CD14-positive monocyte (primary cell): Measurements from ENCODE around the gene TRPC1. TPM values are rescaled to one million over a fixed set of nuclear protein-coding genes. Genes with fewer than 3 reads are reported as not detected.

Experiments used
- DNase-seq, 3 donors: peaks; one replicate each; pipeline ENCODE4 v3.0.0-alpha.2; 2011 to 2022
- H2AFZ ChIP-seq: 2 replicates; pipeline ENCODE4 v1.6.0; 2012; ENCODE audit warnings: mild to moderate bottlenecking, low read depth, low read length, inconsistent platforms; ENCODE audit not compliant: insufficient read depth, poor library complexity, severe bottlenecking
- H3K27ac ChIP-seq, 2 donors: 1 replicate in 1 of 2; 2 replicates in 1 of 2; pipeline ENCODE4 v1.5.1; 2012 to 2013; ENCODE audit warnings: low read length in 2 of 2, control low read depth in 1 of 2, inconsistent platforms in 1 of 2, low read depth in 1 of 2, mild to moderate bottlenecking in 1 of 2
- H3K27me3 ChIP-seq, 2 donors: one replicate each; pipeline versions ENCODE4 v1.6.0 to v1.6.1; 2011 to 2013; ENCODE audit warnings: low read length in 2 of 2; ENCODE audit not compliant: control insufficient read depth in 2 of 2, insufficient read depth in 2 of 2
- H3K36me3 ChIP-seq, 2 donors: replicated peaks in 1 of 2; 1 replicate in 1 of 2; 2 replicates in 1 of 2; pipeline versions ENCODE4 v1.5.1 to v1.6.1; 2012 to 2013; ENCODE audit warnings: low read length in 2 of 2, control low read depth in 1 of 2, inconsistent platforms in 1 of 2, mild to moderate bottlenecking in 1 of 2; ENCODE audit not compliant: insufficient read depth in 2 of 2, control insufficient read depth in 1 of 2
- H3K4me1 ChIP-seq, 2 donors: 1 replicate in 1 of 2; 2 replicates in 1 of 2; pipeline versions ENCODE4 v1.5.1 to v1.6.1; 2012 to 2013; ENCODE audit warnings: low read length in 2 of 2, control low read depth in 1 of 2, inconsistent platforms in 1 of 2, mild to moderate bottlenecking in 1 of 2, moderate library complexity in 1 of 2; ENCODE audit not compliant: insufficient read depth in 2 of 2, control insufficient read depth in 1 of 2
- H3K4me2 ChIP-seq: replicated peaks from 2 replicates; pipeline ENCODE3; 2012; ENCODE audit warnings: low read length, moderate library complexity, mild to moderate bottlenecking; ENCODE audit not compliant: poor library complexity, severe bottlenecking; ENCODE audit errors: extremely low read depth
- H3K4me3 ChIP-seq, 3 experiments: fragments of 200-600 bp in 1 of 3; sonication (generic) in 1 of 3; replicated peaks in 1 of 3; 1 replicate in 2 of 3; 2 replicates in 1 of 3; pipeline ENCODE4 v1.5.1; 2011 to 2013; ENCODE audit warnings: low read length in 3 of 3, mild to moderate bottlenecking in 3 of 3, control low read depth in 2 of 3, low read depth in 2 of 3, inconsistent platforms in 1 of 3, moderate library complexity in 1 of 3
- H3K79me2 ChIP-seq: 2 replicates; pipeline ENCODE4 v1.6.0; 2012; ENCODE audit warnings: mild to moderate bottlenecking, control low read depth, inconsistent platforms, low read length, moderate library complexity; ENCODE audit not compliant: insufficient read depth
- H3K9ac ChIP-seq: 2 replicates; pipeline ENCODE4 v1.6.0; 2017; ENCODE audit warnings: low read length, mild to moderate bottlenecking; ENCODE audit not compliant: insufficient read depth, poor library complexity, severe bottlenecking
- H3K9me3 ChIP-seq, 2 donors: replicated peaks in 1 of 2; 1 replicate in 1 of 2; 2 replicates in 1 of 2; pipeline versions ENCODE4 v1.5.1 to v1.6.1; 2012 to 2013; ENCODE audit warnings: low read length in 2 of 2, control low read depth in 1 of 2; ENCODE audit not compliant: control insufficient read depth in 1 of 2, insufficient read depth in 1 of 2
- H4K20me1 ChIP-seq: 2 replicates; pipeline ENCODE4 v1.6.0; 2012; ENCODE audit warnings: mild to moderate bottlenecking, low read length, control low read depth, moderate library complexity; ENCODE audit not compliant: insufficient read depth
- H3K27ac Mint-ChIP-seq, 7 donors: one replicate each; pipeline ENCODE4 v1.8.0; 2020; ENCODE audit warnings: mild to moderate bottlenecking in 7 of 7, mixed read lengths in 7 of 7, moderate library complexity in 6 of 7, inconsistent platforms in 2 of 7
- H3K27me3 Mint-ChIP-seq, 3 donors: one replicate each; pipeline ENCODE4 v1.8.0; 2021 to 2022; ENCODE audit warnings: low read depth in 3 of 3, mild to moderate bottlenecking in 3 of 3, mixed read lengths in 3 of 3, moderate library complexity in 3 of 3, inconsistent platforms in 1 of 3
- H3K36me3 Mint-ChIP-seq, 2 donors: one replicate each; pipeline ENCODE4 v1.8.0; 2020; ENCODE audit warnings: mixed read lengths in 2 of 2, inconsistent platforms in 1 of 2, mild to moderate bottlenecking in 1 of 2
- H3K4me1 Mint-ChIP-seq: one replicate; pipeline ENCODE4 v1.8.0; 2020; ENCODE audit warnings: mild to moderate bottlenecking, mixed read lengths
- H3K4me3 Mint-ChIP-seq, 2 donors: one replicate each; pipeline ENCODE4 v1.8.0; 2020; ENCODE audit warnings: mild to moderate bottlenecking in 2 of 2, mixed read lengths in 2 of 2, moderate library complexity in 1 of 2
- H3K9me3 Mint-ChIP-seq, 7 donors: one replicate each; pipeline ENCODE4 v1.8.0; 2020 to 2022; ENCODE audit warnings: mixed read lengths in 7 of 7, mild to moderate bottlenecking in 6 of 7, moderate library complexity in 6 of 7, inconsistent platforms in 2 of 7
- WGBS: methylation state at CpG from one replicate; pipeline ENCODE4 v1.1.5; 2013; ENCODE audit warnings: missing lambda C conversion rate; ENCODE audit not compliant: insufficient coverage; 5-methylcytosine and 5-hydroxymethylcytosine counted together
- intact Hi-C, 2 donors: fragments of 100-400 bp; cut with micrococcal nuclease; formaldehyde crosslinking; loops; one replicate each; pipeline versions ENCODE4 v1.15.0 to v1.15.1; 2023
- polyA plus RNA-seq, 3 donors: library from polyadenylated mRNA; depleted of rRNA in 1 of 3; unstranded in 2 of 3; stranded (reverse) in 1 of 3; fragments of 300-500 nt in 2 of 3; fragments of >200 nt in 1 of 3; fragmentation: Illumina TruSeq in 2 of 3; gene quantifications; 1 replicate in 2 of 3; 2 replicates in 1 of 3; pipeline ENCODE4 v1.2.3, GENCODE V29; 2012 to 2021
- TF ChIP-seq, protein P1 (sequence below): fragments of 200-600 bp; IDR thresholded peaks from one replicate; pipeline ENCODE4 v1.8.0; 2022; ENCODE audit warnings: antibody characterized with exemption, mild to moderate bottlenecking

Gene TRPC1
- polyA plus RNA-seq, 3 donors = 0.01 TPM; not detected in 2

- no peaks in the 10 kb centered on the region for H3K27me3 ChIP-seq
- intact Hi-C loops = no loop called here
- no peak for DNase-seq
- Mint-ChIP-seq H3K9me3 (no peaks in the 10 kb centered on the region), H3K27ac (no peak overlapping the region), H3K36me3 (no peaks in the 10 kb centered on the region), H3K27me3 (peaks cover 0 to 2% (median 0%) of the 10 kb centered on the region in 3 donors), H3K4me1 (no peaks in the 10 kb centered on the region), H3K4me3 (no peak overlapping the region)
- no peak overlapping the region for H3K27ac ChIP-seq
- H3K9me3 ChIP-seq = no peaks in the 10 kb centered on the region
- H3K4me1 ChIP-seq = no peaks in the 10 kb centered on the region
- H3K79me2 ChIP-seq = no peaks in the 10 kb centered on the region
- no CpG with 5 or more reads among the region's 1 CpG for WGBS
- H3K36me3 ChIP-seq = no peaks in the 10 kb centered on the region
- H3K4me3 ChIP-seq = no peak overlapping the region
- no peaks in the 10 kb centered on the region for H4K20me1 ChIP-seq
- H3K4me2 ChIP-seq = no peak overlapping the region
- H2AFZ ChIP-seq = no peak overlapping the region
- TF ChIP-seq, protein P1, sequence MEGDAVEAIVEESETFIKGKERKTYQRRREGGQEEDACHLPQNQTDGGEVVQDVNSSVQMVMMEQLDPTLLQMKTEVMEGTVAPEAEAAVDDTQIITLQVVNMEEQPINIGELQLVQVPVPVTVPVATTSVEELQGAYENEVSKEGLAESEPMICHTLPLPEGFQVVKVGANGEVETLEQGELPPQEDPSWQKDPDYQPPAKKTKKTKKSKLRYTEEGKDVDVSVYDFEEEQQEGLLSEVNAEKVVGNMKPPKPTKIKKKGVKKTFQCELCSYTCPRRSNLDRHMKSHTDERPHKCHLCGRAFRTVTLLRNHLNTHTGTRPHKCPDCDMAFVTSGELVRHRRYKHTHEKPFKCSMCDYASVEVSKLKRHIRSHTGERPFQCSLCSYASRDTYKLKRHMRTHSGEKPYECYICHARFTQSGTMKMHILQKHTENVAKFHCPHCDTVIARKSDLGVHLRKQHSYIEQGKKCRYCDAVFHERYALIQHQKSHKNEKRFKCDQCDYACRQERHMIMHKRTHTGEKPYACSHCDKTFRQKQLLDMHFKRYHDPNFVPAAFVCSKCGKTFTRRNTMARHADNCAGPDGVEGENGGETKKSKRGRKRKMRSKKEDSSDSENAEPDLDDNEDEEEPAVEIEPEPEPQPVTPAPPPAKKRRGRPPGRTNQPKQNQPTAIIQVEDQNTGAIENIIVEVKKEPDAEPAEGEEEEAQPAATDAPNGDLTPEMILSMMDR = no peak
- H3K9ac ChIP-seq = no peak overlapping the region
Measured at GRCh38 chr3:142694225-142694624, 29.6 kb upstream of the TRPC1 start.

- Histone ChIP-seq H2AFZ (no peak overlapping the region), H3K27ac (no peak overlapping the region), H3K4me1 (no peaks in the 10 kb centered on the region), H3K4me3 (no peak overlapping the region), H4K20me1 (no peaks in the 10 kb centered on the region), H3K79me2 (no peaks in the 10 kb centered on the region), H3K9ac (no peak overlapping the region), H3K36me3 (no peaks in the 10 kb centered on the region), H3K4me2 (no peak overlapping the region), H3K27me3 (no peaks in the 10 kb centered on the region), H3K9me3 (no peaks in the 10 kb centered on the region)
- Mint-ChIP-seq H3K27me3 (peaks cover 0 to 3% (median 0%) of the 10 kb centered on the region in 3 donors), H3K4me1 (no peaks in the 10 kb centered on the region), H3K4me3 (no peak overlapping the region), H3K36me3 (no peaks in the 10 kb centered on the region), H3K27ac (no peak overlapping the region), H3K9me3 (peaks cover 0 to 3% (median 3%) of the 10 kb centered on the region in 7 donors)
- DNase-seq = no peak
- no CpG with 5 or more reads among the region's 2 CpGs for WGBS
- TF ChIP-seq, protein P1 = no peak
- intact Hi-C loops = no loop called here
Measured at GRCh38 chr3:142705198-142705597, 18.6 kb upstream of the TRPC1 start.
